CD4-positive, alpha-beta T cell (primary cell): ENCODE data around the gene UROD. TPM values are rescaled to one million over a fixed set of nuclear protein-coding genes. Genes with fewer than 3 reads are reported as not detected.

Source experiments
- ATAC-seq: fragments of 200-7000 bp; cut with Tn5 transposase; one replicate; pipeline ENCODE4 v1.10.0; 2022; ENCODE audit warnings: mild to moderate bottlenecking; ENCODE audit not compliant: poor library complexity
- CTCF ChIA-PET: fragments of 350-600 bp; sonication (Branson Sonifier 250); formaldehyde crosslinking; loops from one replicate; lab custom pipeline; 2021; ENCODE audit warnings: antibody characterized with exemption, inconsistent platforms; lab: Charles Lee
- POLR2A ChIA-PET: fragments of 350-600 bp; sonication (Branson Sonifier 250); formaldehyde crosslinking; loops from one replicate; lab custom pipeline; 2021; ENCODE audit warnings: antibody characterized with exemption, inconsistent platforms; lab: Charles Lee
- DNase-seq, 14 experiments: peaks; one replicate each; pipeline ENCODE4 v3.0.0-alpha.2; 2013 to 2020; ENCODE audit warnings: mixed read lengths in 2 of 14
- H3K27ac ChIP-seq, 2 donors: one replicate each; pipeline versions ENCODE4 v1.5.1 to v1.7.0; 2013; ENCODE audit warnings: low read length in 2 of 2, low read depth in 1 of 2, mild to moderate bottlenecking in 1 of 2
- H3K27me3 ChIP-seq, 2 experiments: 1 replicate in 1 of 2; 2 replicates in 1 of 2; pipeline versions ENCODE4 v1.6.1 to v1.7.0; 2013; ENCODE audit warnings: low read length in 2 of 2, control low read depth in 1 of 2, mild to moderate bottlenecking in 1 of 2, moderate library complexity in 1 of 2; ENCODE audit not compliant: insufficient read depth in 2 of 2, control insufficient read depth in 1 of 2
- H3K36me3 ChIP-seq: one replicate; pipeline ENCODE4 v1.6.1; 2013; ENCODE audit warnings: low read length, control low read depth; ENCODE audit not compliant: insufficient read depth
- H3K4me1 ChIP-seq: one replicate; pipeline ENCODE4 v1.6.1; 2013; ENCODE audit warnings: low read length, control low read depth; ENCODE audit not compliant: insufficient read depth
- H3K4me3 ChIP-seq: one replicate; pipeline ENCODE4 v1.5.1; 2013; ENCODE audit warnings: mild to moderate bottlenecking, low read length, moderate library complexity
- H3K9me3 ChIP-seq, 2 experiments: 1 replicate in 1 of 2; 2 replicates in 1 of 2; pipeline versions ENCODE4 v1.6.1 to v1.7.0; 2013; ENCODE audit warnings: low read length in 2 of 2, mild to moderate bottlenecking in 2 of 2, control low read depth in 1 of 2, moderate library complexity in 1 of 2; ENCODE audit not compliant: control insufficient read depth in 1 of 2, insufficient read depth in 1 of 2
- H3K27ac Mint-ChIP-seq: one replicate; pipeline ENCODE4 v1.8.0; 2020; ENCODE audit warnings: mixed read lengths
- H3K27me3 Mint-ChIP-seq: one replicate; pipeline ENCODE4 v1.8.0; 2021; ENCODE audit warnings: mixed read lengths
- H3K36me3 Mint-ChIP-seq: one replicate; pipeline ENCODE4 v1.8.0; 2021; ENCODE audit warnings: low read depth, mixed read lengths
- H3K4me1 Mint-ChIP-seq: one replicate; pipeline ENCODE4 v1.8.0; 2021; ENCODE audit warnings: low read depth, mixed read lengths
- H3K4me3 Mint-ChIP-seq: one replicate; pipeline ENCODE4 v1.8.0; 2020; ENCODE audit warnings: mild to moderate bottlenecking, mixed read lengths
- H3K9me3 Mint-ChIP-seq: one replicate; pipeline ENCODE4 v1.8.0; 2020; ENCODE audit warnings: mixed read lengths
- CTCF ChIP-seq: fragments of 200-600 bp; IDR thresholded peaks from one replicate; pipeline ENCODE4 v1.8.0; 2022; ENCODE audit warnings: antibody characterized with exemption, mild to moderate bottlenecking
- intact Hi-C, 2 experiments: fragments of 100-400 bp; cut with DNase I in 1 of 2; cut with micrococcal nuclease in 1 of 2; formaldehyde crosslinking; loops; one replicate each; pipeline versions ENCODE4 v1.15.1 to v1.9.0; 2023 to 2025; cut with DNase I, micrococcal nuclease
- total RNA-seq, 174 experiments: library from RNA in 2 of 174; stranded (reverse) in 2 of 174; gene quantifications; one replicate each; pipeline ENCODE4 v1.2.3 and lab custom pipeline; 2021 to 2026

Gene UROD
- total RNA-seq, 2 experiments from 2014 or later: 41.0 to 42.4 TPM

- intact Hi-C loops: no loop called here
- H3K36me3 ChIP-seq: peaks cover 8% of the 10 kb centered on the region
- no peak for TF ChIP-seq CTCF
- ChIA-PET POLR2A (no interaction called here), CTCF (no interaction called here)
- ATAC-seq (no peak), DNase-seq (no peak)
- H3K4me3 ChIP-seq: no peak overlapping the region
- H3K36me3 Mint-ChIP-seq: peaks cover 13% of the 10 kb centered on the region
- H3K27ac Mint-ChIP-seq: no peak overlapping the region
- H3K4me1 Mint-ChIP-seq: no peaks in the 10 kb centered on the region
- H3K27me3 ChIP-seq: no peaks in the 10 kb centered on the region
- no peak overlapping the region for H3K4me3 Mint-ChIP-seq
- no peaks in the 10 kb centered on the region for H3K9me3 ChIP-seq
- no peak overlapping the region for H3K27ac ChIP-seq
- H3K4me1 ChIP-seq: no peaks in the 10 kb centered on the region
- no peaks in the 10 kb centered on the region for H3K27me3 Mint-ChIP-seq
- H3K9me3 Mint-ChIP-seq: no peaks in the 10 kb centered on the region
These were observed 25.4 kb downstream of the UROD start for GRCh38 chr1:45037456-45037855.

- intact Hi-C loops: no loop called here
- POLR2A ChIA-PET: no interaction called here
- no peaks in the 10 kb centered on the region for H3K27me3 Mint-ChIP-seq
These were observed 26.2 kb downstream of the UROD start for GRCh38 chr1:45038240-45038639.

GRCh38 chr1:45038661-45039364 is 26.8 kb downstream of the UROD start:
- intact Hi-C loops: no loop called here
- H3K27ac ChIP-seq: no peak overlapping the region
- ChIA-PET POLR2A (no interaction called here), CTCF (no interaction called here)
- Mint-ChIP-seq H3K36me3 (peaks cover 14% of the 10 kb centered on the region), H3K9me3 (no peaks in the 10 kb centered on the region), H3K4me1 (no peaks in the 10 kb centered on the region), H3K27me3 (no peaks in the 10 kb centered on the region), H3K4me3 (no peak overlapping the region), H3K27ac (no peak overlapping the region)
- ATAC-seq (no peak), DNase-seq (no peak)
- no peaks in the 10 kb centered on the region for H3K27me3 ChIP-seq
- H3K4me1 ChIP-seq: no peaks in the 10 kb centered on the region
- no peak for TF ChIP-seq CTCF
- H3K36me3 ChIP-seq: peaks cover 8% of the 10 kb centered on the region
- H3K4me3 ChIP-seq: no peak overlapping the region
- no peaks in the 10 kb centered on the region for H3K9me3 ChIP-seq

More at GRCh38 chr1:45038240-45038639, 26.2 kb downstream of the UROD start:
- no peak for DNase-seq
- Histone ChIP-seq H3K4me1 (no peaks in the 10 kb centered on the region), H3K36me3 (peaks cover 8% of the 10 kb centered on the region), H3K4me3 (no peak overlapping the region), H3K27me3 (no peaks in the 10 kb centered on the region), H3K9me3 (no peaks in the 10 kb centered on the region), H3K27ac (no peak overlapping the region)
- H3K9me3 Mint-ChIP-seq: no peaks in the 10 kb centered on the region
- TF ChIP-seq CTCF: no peak
- peaks cover 14% of the 10 kb centered on the region for H3K36me3 Mint-ChIP-seq
- H3K4me3 Mint-ChIP-seq: no peak overlapping the region
- H3K27ac Mint-ChIP-seq: no peak overlapping the region
- CTCF ChIA-PET: no interaction called here
- no peaks in the 10 kb centered on the region for H3K4me1 Mint-ChIP-seq
- ATAC-seq: no peak
